ENCODE results near the gene SCMH1. TPM values are rescaled to one million over a fixed set of nuclear protein-coding genes. Genes with fewer than 3 reads are reported as not detected.

Gene SCMH1
- total RNA-seq, 4 donors from 2014 or later: 30.6 to 72.9 (median 36.3) TPM

- Histone ChIP-seq H3K9me3 (no peaks in the 10 kb centered on the region), H3K4me3 (peak overlapping the region; percentile 75 to 90 (median 86)), H3K27me3 (no peaks in the 10 kb centered on the region), H3K27ac (peak overlapping the region; percentile 94 to 99 (median 97)), H3K36me3 (no peaks in the 10 kb centered on the region), H3K4me1 (peaks cover 0 to 41% (median 8%) of the 10 kb centered on the region in 4 donors)
- no peak for TF ChIP-seq CTCF (IDR thresholded peaks at IDR 0.05)
- TF ChIP-seq EP300 (IDR thresholded peaks at IDR 0.05): peak in 1 of 2 donors; percentile 44
- WGBS, 2 donors: 1% methylated on average over 15 to 27 of the region's 45 CpGs
- DNase-seq (ENCODE audit: low spot score in 2 of 2): peak; percentile 19 to 22
Observed at GRCh38 chr1:41241354-41241748, 755 bp downstream of the SCMH1 start.

- peaks cover 0 to 43% (median 8%) of the 10 kb centered on the region in 4 donors for H3K4me1 ChIP-seq
- no peaks in the 10 kb centered on the region for H3K27me3 ChIP-seq
- H3K9me3 ChIP-seq: no peaks in the 10 kb centered on the region
- H3K27ac ChIP-seq: peak overlapping the region; percentile 94 to 99 (median 97)
- 8 to 9% methylated on average over 10 to 11 of the region's 12 CpGs for WGBS, 2 donors
- DNase-seq (ENCODE audit: low spot score in 2 of 2): no peak
- TF ChIP-seq EP300 (IDR thresholded peaks at IDR 0.05): no peak
- no peak for TF ChIP-seq POLR2A (IDR thresholded peaks at IDR 0.05)
- no peak for TF ChIP-seq CTCF (IDR thresholded peaks at IDR 0.05)
- H3K4me3 ChIP-seq: peak overlapping the region; percentile 75 to 90 (median 86)
- no peaks in the 10 kb centered on the region for H3K36me3 ChIP-seq
Observed at GRCh38 chr1:41240781-41241353, 1.2 kb downstream of the SCMH1 start.

- no peak overlapping the region for H3K4me3 ChIP-seq
- no peaks in the 10 kb centered on the region for H3K27me3 ChIP-seq
- DNase-seq (ENCODE audit: low spot score in 2 of 2): peak in 1 of 2 donors; percentile 32
- no peaks in the 10 kb centered on the region for H3K36me3 ChIP-seq
- H3K9me3 ChIP-seq: no peaks in the 10 kb centered on the region
- TF ChIP-seq CTCF (IDR thresholded peaks at IDR 0.05): peak in 2 of 5 experiments; percentile 8 to 34
- no peak for TF ChIP-seq POLR2A (IDR thresholded peaks at IDR 0.05)
- no peak for TF ChIP-seq EP300 (IDR thresholded peaks at IDR 0.05)
- peaks cover 0 to 43% (median 8%) of the 10 kb centered on the region in 4 donors for H3K4me1 ChIP-seq
- peak overlapping the region in 2 of 4 donors; percentile 98 to 99 for H3K27ac ChIP-seq
Observed at GRCh38 chr1:41239988-41240610, 2.0 kb downstream of the SCMH1 start.

- Histone ChIP-seq H3K27me3 (no peaks in the 10 kb centered on the region), H3K4me1 (peaks cover 0 to 49% (median 11%) of the 10 kb centered on the region in 4 donors), H3K27ac (no peak overlapping the region), H3K9me3 (no peaks in the 10 kb centered on the region), H3K4me3 (no peak overlapping the region), H3K36me3 (no peaks in the 10 kb centered on the region)
- 75 to 79% methylated on average over 5 of the region's 5 CpGs for WGBS, 2 donors
- TF ChIP-seq POLR2A (IDR thresholded peaks at IDR 0.05) (no peak), CTCF (IDR thresholded peaks at IDR 0.05) (no peak), EP300 (IDR thresholded peaks at IDR 0.05) (no peak)
- no peak for DNase-seq (ENCODE audit: low spot score in 2 of 2)
Observed at GRCh38 chr1:41238311-41238988, 3.7 kb downstream of the SCMH1 start.

- DNase-seq (ENCODE audit: low spot score in 2 of 2): no peak
- 72 to 73% methylated on average over 2 of the region's 2 CpGs for WGBS, 2 donors
- Histone ChIP-seq H3K9me3 (no peaks in the 10 kb centered on the region), H3K27me3 (no peaks in the 10 kb centered on the region), H3K4me3 (no peak overlapping the region), H3K36me3 (no peaks in the 10 kb centered on the region), H3K4me1 (peaks cover 0 to 41% (median 6%) of the 10 kb centered on the region in 4 donors), H3K27ac (no peak overlapping the region)
- TF ChIP-seq CTCF (IDR thresholded peaks at IDR 0.05): no peak
- no peak for TF ChIP-seq POLR2A (IDR thresholded peaks at IDR 0.05)
- TF ChIP-seq EP300 (IDR thresholded peaks at IDR 0.05): no peak
Observed at GRCh38 chr1:41236781-41237180, 5.3 kb downstream of the SCMH1 start.

Measured in tibial nerve (tissue), 4 donors.